Esophagus muscularis mucosa (tissue), 4 donors: Measurements from ENCODE around the gene DNM3. TPM values are rescaled to one million over a fixed set of nuclear protein-coding genes. Genes with fewer than 3 reads are reported as not detected.

Source experiments
- DNase-seq: peaks from one replicate; pipeline ENCODE4 v3.0.0-alpha.2; 2017; ENCODE audit errors: extremely low spot score
- H3K27ac ChIP-seq, 4 donors: fragments of 200-600 bp; sonication (generic); replicated peaks in 1 of 4; 1 replicate in 3 of 4; 2 replicates in 1 of 4; pipeline ENCODE4 v1.5.1; 2016 to 2019; ENCODE audit warnings: mild to moderate bottlenecking in 1 of 4
- H3K27me3 ChIP-seq, 4 donors: fragments of 200-600 bp; sonication (generic); one replicate each; pipeline versions ENCODE4 v1.5.1 to v1.6.0; 2016 to 2019
- H3K36me3 ChIP-seq, 4 donors: fragments of 200-600 bp; sonication (generic); one replicate each; pipeline ENCODE4 v1.5.1; 2016 to 2019
- H3K4me1 ChIP-seq, 4 donors: fragments of 200-600 bp; sonication (generic); one replicate each; pipeline ENCODE4 v1.5.1; 2016 to 2019
- H3K4me3 ChIP-seq, 4 donors: fragments of 200-600 bp; sonication (generic); 1 replicate in 2 of 4; 2 replicates in 2 of 4; pipeline ENCODE4 v1.5.1; 2016 to 2019; ENCODE audit warnings: mild to moderate bottlenecking in 4 of 4, moderate library complexity in 1 of 4
- H3K9me3 ChIP-seq, 4 donors: fragments of 200-600 bp; sonication (generic); 1 replicate in 3 of 4; 2 replicates in 1 of 4; pipeline ENCODE4 v1.5.1; 2016 to 2019
- CTCF ChIP-seq, 3 experiments: fragments of 200-600 bp in 2 of 3; fragments of 450-650 bp in 1 of 3; sonication (generic) in 2 of 3; IDR thresholded peaks; one replicate each; pipeline ENCODE4 v1.5.1; 2017 to 2019; ENCODE audit warnings: antibody characterized with exemption in 3 of 3, mild to moderate bottlenecking in 2 of 3, moderate library complexity in 1 of 3
- EP300 ChIP-seq: sonication (generic); formaldehyde crosslinking; IDR thresholded peaks from one replicate; pipeline ENCODE4 v1.6.1; 2017; ENCODE audit warnings: antibody characterized with exemption
- POLR2A ChIP-seq: fragments of 450-650 bp; IDR thresholded peaks from one replicate; pipeline ENCODE4 v1.6.1; 2017; ENCODE audit warnings: antibody characterized with exemption, moderate library complexity, mild to moderate bottlenecking, low read depth
- POLR2AphosphoS5 ChIP-seq, 2 donors: sonication (generic); formaldehyde crosslinking; IDR thresholded peaks; one replicate each; pipeline ENCODE4 v1.6.1; 2017; ENCODE audit warnings: antibody characterized with exemption in 2 of 2
- WGBS: methylation state at CpG from one replicate; pipeline ENCODE4 v1.1.5; 2018; 5-methylcytosine and 5-hydroxymethylcytosine counted together
- intact Hi-C: fragments of 100-400 bp; cut with DNase I; formaldehyde crosslinking; loops from one replicate; pipeline ENCODE4 v1.15.1; 2023
- small RNA-seq, 3 donors: library from RNA; depleted of rRNA; stranded (forward); fragments of <200 nt; gene quantifications; one replicate each; pipeline ENCODE3, GENCODE V24; 2016
- total RNA-seq, 4 donors: library from RNA; depleted of rRNA; stranded (reverse); fragments of >200 nt; gene quantifications; one replicate each; pipeline versions ENCODE4 v1.1.0 to v1.2.1, GENCODE V29; 2016

Gene DNM3
- total RNA-seq, 4 donors from 2014 or later = 3.3 to 6.4 (median 3.9) TPM

DNA sequence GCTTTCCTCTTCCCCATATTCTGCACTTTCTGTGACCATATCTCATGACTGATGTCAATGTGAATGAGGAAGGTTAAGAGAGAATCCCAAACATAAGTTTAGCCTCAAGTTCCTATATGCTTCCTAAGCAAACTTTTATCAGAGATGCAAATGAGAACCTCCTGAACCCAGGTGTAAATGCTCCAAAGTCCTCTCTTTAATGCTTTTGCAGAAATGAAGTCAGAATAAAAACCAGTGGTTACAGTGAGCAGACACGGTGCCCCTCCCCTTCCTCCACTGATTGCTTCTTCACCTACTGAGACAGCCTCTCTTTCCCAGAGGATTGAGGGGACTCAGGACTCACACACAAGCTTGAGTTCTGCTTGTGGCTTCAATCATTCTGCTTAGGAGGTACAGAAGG, 614.2 kb downstream of the DNM3 start:
- TF ChIP-seq EP300 (no peak), POLR2AphosphoS5 (IDR thresholded peaks at IDR 0.05) (no peak), CTCF (IDR thresholded peaks at IDR 0.05) (no peak), POLR2A (no peak)
- Histone ChIP-seq H3K27me3 (no peaks in the 10 kb centered on the region), H3K4me1 (peaks cover 0 to 1% (median under 1%) of the 10 kb centered on the region in 4 donors), H3K9me3 (no peaks in the 10 kb centered on the region), H3K36me3 (no peaks in the 10 kb centered on the region), H3K27ac (no peak overlapping the region), H3K4me3 (no peak overlapping the region)
- intact Hi-C loops = loop anchor here (10.0 kb wide), 1 partner anchor 249 kb away; no protein-coding TSS in a partner anchor
- WGBS = 82% methylated on average over 1 of the region's 1 CpG
- DNase-seq = no peak

GRCh38 chr1:172456344-172456769, 615.1 kb downstream of the DNM3 start:
- H3K36me3 ChIP-seq = no peaks in the 10 kb centered on the region
- no peak overlapping the region for H3K4me3 ChIP-seq
- no peak for DNase-seq
- no peak overlapping the region for H3K27ac ChIP-seq
- peaks cover 0 to 5% (median 2%) of the 10 kb centered on the region in 4 donors for H3K4me1 ChIP-seq
- H3K9me3 ChIP-seq = no peaks in the 10 kb centered on the region
- TF ChIP-seq EP300 = no peak
- TF ChIP-seq POLR2A = no peak
- TF ChIP-seq CTCF (IDR thresholded peaks at IDR 0.05) = no peak
- no peak for TF ChIP-seq POLR2AphosphoS5 (IDR thresholded peaks at IDR 0.05)
- no peaks in the 10 kb centered on the region for H3K27me3 ChIP-seq
- intact Hi-C loops = loop anchor here (10.0 kb wide), 1 partner anchor 248 kb away; no protein-coding TSS in a partner anchor
- 96% methylated on average over 5 of the region's 5 CpGs for WGBS

DNA sequence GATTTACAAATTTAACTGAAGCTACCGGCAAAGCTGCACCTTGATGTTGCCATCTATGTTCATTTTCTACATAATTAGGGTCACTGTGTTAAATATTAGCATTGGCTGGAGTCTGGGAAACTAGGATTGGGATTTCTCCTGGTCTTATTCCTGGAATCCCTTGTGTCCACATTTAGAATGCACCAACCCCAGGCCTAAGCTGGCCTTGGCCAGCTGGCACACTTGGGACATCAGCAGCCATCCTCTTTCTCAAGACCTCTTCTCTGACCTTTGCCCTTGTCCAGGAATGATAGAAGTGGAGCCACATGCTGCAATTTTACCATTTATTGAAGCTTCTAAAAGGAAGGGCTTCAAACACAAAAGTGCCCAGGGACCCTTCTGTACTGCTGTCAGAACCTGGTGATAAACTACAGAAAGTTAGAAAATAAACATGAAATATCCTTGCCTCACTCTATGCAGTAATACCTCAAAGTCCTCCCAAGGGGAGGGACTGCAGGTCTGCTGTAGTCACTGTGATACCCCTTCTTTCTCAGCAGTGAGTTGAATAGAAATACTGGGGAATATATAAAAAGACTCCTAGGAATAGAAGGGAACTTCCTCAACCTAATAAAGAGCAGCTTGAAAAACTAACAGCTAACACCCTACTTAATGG, 616.3 kb downstream of the DNM3 start:
- intact Hi-C loops = loop anchor here (10.0 kb wide), 1 partner anchor 247 kb away; no protein-coding TSS in a partner anchor

DNA sequence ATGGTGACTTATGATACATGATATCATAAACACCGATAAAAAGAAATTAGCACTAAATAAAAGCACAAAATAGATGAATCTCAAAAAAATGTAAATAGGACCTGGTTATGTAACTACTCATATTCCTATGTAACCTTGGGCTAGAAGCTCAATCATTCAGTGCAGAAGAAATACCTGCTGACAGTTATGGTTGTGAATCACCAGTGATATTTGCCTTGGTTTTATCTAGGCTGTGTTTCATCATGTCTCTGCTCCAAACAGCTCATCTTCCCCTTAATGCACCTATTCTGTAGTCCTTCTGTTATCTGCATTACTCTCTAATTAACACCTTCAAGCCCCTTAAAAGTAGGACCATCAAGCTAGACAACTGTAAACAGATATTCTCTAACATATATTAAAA, 618.9 kb downstream of the DNM3 start:
- no peaks in the 10 kb centered on the region for H3K27me3 ChIP-seq
- TF ChIP-seq POLR2A (no peak), POLR2AphosphoS5 (IDR thresholded peaks at IDR 0.05) (no peak)
- H3K27ac ChIP-seq = no peak overlapping the region
- no peak for DNase-seq
- no peaks in the 10 kb centered on the region for H3K36me3 ChIP-seq
- no peak overlapping the region for H3K4me3 ChIP-seq
- H3K4me1 ChIP-seq = peaks cover 0 to 5% (median 2%) of the 10 kb centered on the region in 4 donors
- WGBS = 88% methylated on average over 1 of the region's 1 CpG
- intact Hi-C loops = no loop called here
- no peaks in the 10 kb centered on the region for H3K9me3 ChIP-seq

More for the DNA sequence above, 616.3 kb downstream of the DNM3 start:
- WGBS = 90% methylated on average over 1 of the region's 1 CpG
- no peaks in the 10 kb centered on the region for H3K27me3 ChIP-seq
- DNase-seq = no peak
- no peak overlapping the region for H3K27ac ChIP-seq
- no peak overlapping the region for H3K4me3 ChIP-seq
- TF ChIP-seq EP300 (no peak), POLR2AphosphoS5 (IDR thresholded peaks at IDR 0.05) (no peak), CTCF (IDR thresholded peaks at IDR 0.05) (no peak), POLR2A (no peak)
- H3K4me1 ChIP-seq = peaks cover 0 to 5% (median 2%) of the 10 kb centered on the region in 4 donors
- H3K9me3 ChIP-seq = no peaks in the 10 kb centered on the region
- no peaks in the 10 kb centered on the region for H3K36me3 ChIP-seq

- no peak overlapping the region for H3K27ac ChIP-seq
- H3K27me3 ChIP-seq = no peaks in the 10 kb centered on the region
- no peak overlapping the region for H3K4me3 ChIP-seq
- 33% methylated on average over 1 of the region's 1 CpG for WGBS
- H3K9me3 ChIP-seq = no peaks in the 10 kb centered on the region
- TF ChIP-seq CTCF (IDR thresholded peaks at IDR 0.05) (no peak), POLR2A (no peak), POLR2AphosphoS5 (IDR thresholded peaks at IDR 0.05) (no peak), EP300 (no peak)
- no peaks in the 10 kb centered on the region for H3K36me3 ChIP-seq
- peaks cover 0 to 5% (median 2%) of the 10 kb centered on the region in 4 donors for H3K4me1 ChIP-seq
- no peak for DNase-seq
- intact Hi-C loops = no loop called here
Measured at GRCh38 chr1:172460887-172461315, 619.6 kb downstream of the DNM3 start.

Small RNA genes lying within 50 kb of the gene (small RNA-seq; reads per million reads assigned to genes)
- 0.33 to 0.84 (median 0.37) reads per million in 3 donors for gene MIR199A2
- 0 reads per million in 3 donors for gene RNU6-157P

Other genes with a start within 250 kb of the DNM3 start
- gene MYOCOS, start 219.3 kb upstream of the DNM3 start, total RNA-seq = not detected
- 100 to 1,000 TPM in 3 of 4 donors, 10 to 100 TPM in 1; 87.6 to 179 (median 125) TPM for gene MYOC, start 188.8 kb upstream of the DNM3 start, total RNA-seq
- 10 to 100 TPM; 14.2 to 19.9 (median 16.1) TPM for gene VAMP4, start 99.4 kb upstream of the DNM3 start, total RNA-seq
- gene METTL13, start 59.8 kb upstream of the DNM3 start, total RNA-seq = 10 to 100 TPM; 17.5 to 20.9 (median 20.0) TPM